Measurements from ENCODE around the gene ST6GALNAC6.

DNA sequence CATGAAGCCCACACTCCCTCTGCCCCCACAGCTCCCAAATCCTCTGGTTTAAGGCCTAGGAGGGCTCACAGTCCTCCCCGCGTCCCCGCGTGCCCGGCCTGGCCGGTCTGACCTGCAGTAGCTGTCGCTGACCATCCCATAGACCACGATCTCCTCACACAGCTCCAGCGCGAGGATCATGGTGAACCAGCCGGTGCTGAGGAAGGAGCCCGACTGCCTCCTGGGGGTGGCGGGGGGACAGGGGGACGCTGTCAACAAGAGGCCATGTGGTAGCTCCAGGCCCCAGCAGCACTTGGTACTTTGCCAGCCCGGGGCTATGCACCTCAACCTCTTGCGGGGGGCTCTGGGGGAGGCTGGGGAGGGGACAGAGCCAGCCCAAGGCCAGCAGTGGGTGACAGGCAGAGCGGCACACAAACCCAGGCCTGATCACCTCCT lies 10.5 kb upstream of the ST6GALNAC6 start:
- TF ChIP-seq NFRKB (IDR thresholded peaks at IDR 0.05), result no peak
- TF ChIP-seq SP1 (IDR thresholded peaks at IDR 0.05), result no peak
- TF ChIP-seq FOXK2 (IDR thresholded peaks at IDR 0.05), result no peak
- TF ChIP-seq LEF1 (IDR thresholded peaks at IDR 0.05; ENCODE audit: borderline replicate concordance), result no peak
- TF ChIP-seq TARDBP (IDR thresholded peaks at IDR 0.05), result no peak
- TF ChIP-seq ZNF384 (IDR thresholded peaks at IDR 0.05), result no peak
- no peak for TF ChIP-seq FOXM1 (IDR thresholded peaks at IDR 0.05; ENCODE audit: borderline replicate concordance)
- no peak for TF ChIP-seq SUZ12 (IDR thresholded peaks at IDR 0.05)
- TF ChIP-seq FOXA1 (IDR thresholded peaks at IDR 0.05), result no peak
